GM21360 (cell line): ENCODE results near the gene CCN5.

Source experiments
- ATAC-seq: cut with Tn5 transposase; IDR thresholded peaks from one replicate; pipeline ENCODE4 v1.9.1; 2021; ENCODE audit warnings: mild to moderate bottlenecking, moderate library complexity; ENCODE audit not compliant: unreplicated experiment

The CCN5 gene

GRCh38 chr20:44715499-44716308 lies 535 bp downstream of the CCN5 start:
- no peak for ATAC-seq

- no peak for ATAC-seq
Observed at GRCh38 chr20:44716309-44717106, 1.3 kb downstream of the CCN5 start.

DNA sequence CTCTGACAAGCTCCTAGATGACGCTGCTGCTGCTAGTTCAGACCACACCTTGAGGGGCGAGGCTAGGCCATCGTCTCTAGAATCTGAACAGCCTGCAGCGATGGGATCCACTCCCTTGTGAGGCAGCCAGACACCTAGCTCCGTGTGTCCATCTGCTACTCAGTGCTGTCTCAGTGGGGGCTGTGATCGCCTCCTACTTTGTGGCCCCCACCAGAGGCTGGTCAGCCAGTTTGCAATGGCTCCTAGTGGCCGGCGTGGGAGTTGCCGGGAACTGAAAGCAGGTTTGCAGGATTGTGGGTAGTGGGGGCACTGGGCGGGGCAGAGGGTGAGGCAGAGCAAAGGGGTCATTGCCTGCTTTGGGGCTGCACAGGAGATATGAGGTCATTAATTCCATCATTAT lies 2.8 kb downstream of the CCN5 start:
- no peak for ATAC-seq

- no peak for ATAC-seq
Observed at GRCh38 chr20:44719841-44720240, 4.7 kb downstream of the CCN5 start.

DNA sequence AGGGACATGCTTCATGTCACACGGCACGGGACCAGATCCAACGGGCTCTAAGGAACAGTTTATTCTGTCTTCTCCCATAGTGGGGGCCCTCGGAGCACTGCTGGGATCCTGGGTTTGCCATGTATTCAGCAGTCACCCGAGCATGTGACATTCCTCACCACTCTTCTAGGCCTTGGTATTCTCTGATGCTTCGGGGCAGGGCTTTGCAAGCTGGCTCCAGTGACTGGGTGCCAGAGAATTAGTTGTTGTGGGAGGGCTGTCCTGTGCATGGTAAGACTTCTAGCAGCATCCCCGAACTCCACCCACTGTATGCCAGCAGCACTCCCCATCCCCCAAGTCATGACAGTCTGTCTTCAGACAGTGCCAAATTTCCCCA lies 5.4 kb downstream of the CCN5 start:
- no peak for ATAC-seq

GRCh38 chr20:44720997-44721784 lies 6.0 kb downstream of the CCN5 start:
- ATAC-seq: no peak

DNA sequence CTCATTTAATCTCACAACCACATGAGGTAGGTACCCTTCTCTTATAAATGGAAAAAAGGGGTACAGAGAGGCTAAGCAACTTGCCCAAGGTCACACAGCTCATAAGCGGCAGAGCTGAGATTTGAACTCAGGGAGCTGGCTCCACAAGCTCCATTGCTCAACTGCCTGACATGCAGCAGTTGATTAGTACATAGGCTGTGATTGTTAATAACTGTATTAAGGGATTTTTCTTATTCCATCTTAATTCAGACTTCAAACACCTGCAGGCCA lies 6.6 kb downstream of the CCN5 start:
- no peak for ATAC-seq

DNA sequence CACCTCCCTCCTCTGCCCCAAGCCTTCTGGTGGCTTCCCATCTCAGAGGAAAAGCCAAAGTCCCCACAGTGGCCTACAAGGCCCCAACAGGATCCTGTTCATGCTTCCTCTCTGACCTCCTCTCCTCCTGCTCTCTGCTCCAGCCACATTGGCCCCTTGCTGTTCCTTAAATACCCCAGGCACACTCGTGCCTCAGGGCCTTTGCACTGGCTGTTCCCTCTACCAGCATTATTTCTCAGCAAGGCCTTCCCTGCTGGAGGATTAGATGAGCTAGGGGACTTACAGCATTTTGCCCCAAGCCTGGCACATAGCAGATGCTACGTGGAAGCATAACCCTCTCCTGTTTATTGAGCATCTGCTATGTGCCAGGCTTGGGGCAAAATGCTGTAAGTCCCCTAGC lies 7.8 kb downstream of the CCN5 start:
- no peak for ATAC-seq

DNA sequence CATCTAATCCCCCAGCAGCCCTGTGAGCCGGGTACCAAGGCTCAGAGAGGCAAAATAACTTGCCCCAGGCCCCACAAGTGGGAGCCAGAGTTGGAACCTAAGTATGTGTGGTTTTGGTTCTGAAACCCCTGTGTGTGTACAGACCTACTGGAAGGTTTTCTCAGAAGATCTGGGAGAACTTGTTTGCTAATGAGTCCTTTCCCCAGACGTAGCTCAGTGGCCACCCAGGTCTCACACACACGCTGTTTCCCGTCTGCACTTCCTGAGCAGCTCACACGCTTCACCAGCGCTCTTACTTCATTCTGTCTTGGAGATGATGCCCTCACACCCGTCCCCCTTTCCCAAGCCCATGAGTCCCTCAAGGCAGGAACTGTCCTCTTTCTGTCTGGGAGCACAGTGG lies 8.2 kb downstream of the CCN5 start:
- no peak for ATAC-seq

DNA sequence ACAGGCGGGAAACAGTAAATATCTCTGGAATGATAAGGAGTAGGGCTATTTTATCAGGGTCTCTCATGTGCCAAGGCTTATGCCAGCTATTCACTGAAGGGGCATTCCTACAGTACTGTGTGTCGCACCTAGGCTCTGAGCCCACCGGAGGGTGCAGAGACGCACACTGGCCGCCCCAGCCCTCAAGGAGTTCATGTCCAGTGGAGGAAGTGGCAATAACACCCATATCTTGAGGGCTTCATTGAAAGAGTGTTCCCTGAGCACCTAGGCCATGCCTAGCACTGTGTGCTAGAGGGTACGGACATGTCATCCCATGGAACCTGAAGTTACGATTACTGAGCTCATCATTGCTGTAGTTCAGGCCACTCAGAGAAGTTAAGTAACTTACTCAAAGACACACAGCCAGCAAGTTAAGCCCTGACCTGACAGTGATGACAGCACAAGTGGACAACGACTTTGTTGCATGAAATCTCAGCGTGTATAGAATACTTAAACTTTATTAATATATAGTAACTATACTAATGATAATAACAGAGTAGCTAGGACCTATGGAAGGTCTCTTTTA lies 8.7 kb downstream of the CCN5 start:
- ATAC-seq: no peak

DNA sequence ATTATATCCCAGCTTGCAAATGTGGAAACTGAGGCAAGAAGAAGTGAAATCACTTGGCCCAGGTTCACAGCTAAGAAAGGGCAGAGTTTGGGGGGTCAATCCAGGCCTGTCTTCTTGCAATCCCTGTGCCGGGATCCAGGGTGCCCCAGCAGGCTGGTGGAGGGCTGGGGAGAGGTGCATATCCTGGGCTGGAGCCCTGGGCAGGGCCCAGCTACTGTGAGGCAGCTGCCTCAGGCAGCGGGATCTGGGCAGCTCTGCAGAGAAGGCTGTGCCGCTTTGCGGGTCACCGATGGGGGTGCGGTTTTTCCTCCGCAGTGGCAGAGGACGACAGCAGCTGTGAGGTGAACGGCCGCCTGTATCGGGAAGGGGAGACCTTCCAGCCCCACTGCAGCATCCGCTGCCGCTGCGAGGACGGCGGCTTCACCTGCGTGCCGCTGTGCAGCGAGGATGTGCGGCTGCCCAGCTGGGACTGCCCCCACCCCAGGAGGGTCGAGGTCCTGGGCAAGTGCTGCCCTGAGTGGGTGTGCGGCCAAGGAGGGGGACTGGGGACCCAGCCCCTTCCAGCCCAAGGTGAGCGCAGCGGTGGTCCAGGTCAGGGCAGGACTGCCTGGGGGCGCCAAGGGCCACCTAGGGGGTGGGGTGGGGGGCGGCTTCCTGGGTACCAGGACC lies 9.4 kb downstream of the CCN5 start:
- ATAC-seq: no peak

GRCh38 chr20:44725837-44726236 lies 10.7 kb downstream of the CCN5 start:
- ATAC-seq: no peak

DNA sequence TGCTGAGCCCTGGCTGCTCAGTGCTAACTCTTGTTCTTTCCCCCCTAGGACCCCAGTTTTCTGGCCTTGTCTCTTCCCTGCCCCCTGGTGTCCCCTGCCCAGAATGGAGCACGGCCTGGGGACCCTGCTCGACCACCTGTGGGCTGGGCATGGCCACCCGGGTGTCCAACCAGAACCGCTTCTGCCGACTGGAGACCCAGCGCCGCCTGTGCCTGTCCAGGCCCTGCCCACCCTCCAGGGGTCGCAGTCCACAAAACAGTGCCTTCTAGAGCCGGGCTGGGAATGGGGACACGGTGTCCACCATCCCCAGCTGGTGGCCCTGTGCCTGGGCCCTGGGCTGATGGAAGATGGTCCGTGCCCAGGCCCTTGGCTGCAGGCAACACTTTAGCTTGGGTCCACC lies 11.9 kb downstream of the CCN5 start:
- ATAC-seq: no peak

GRCh38 chr20:44727651-44728050 lies 12.5 kb downstream of the CCN5 start:
- ATAC-seq: no peak

GRCh38 chr20:44728801-44729443 lies 13.8 kb downstream of the CCN5 start:
- no peak for ATAC-seq

DNA sequence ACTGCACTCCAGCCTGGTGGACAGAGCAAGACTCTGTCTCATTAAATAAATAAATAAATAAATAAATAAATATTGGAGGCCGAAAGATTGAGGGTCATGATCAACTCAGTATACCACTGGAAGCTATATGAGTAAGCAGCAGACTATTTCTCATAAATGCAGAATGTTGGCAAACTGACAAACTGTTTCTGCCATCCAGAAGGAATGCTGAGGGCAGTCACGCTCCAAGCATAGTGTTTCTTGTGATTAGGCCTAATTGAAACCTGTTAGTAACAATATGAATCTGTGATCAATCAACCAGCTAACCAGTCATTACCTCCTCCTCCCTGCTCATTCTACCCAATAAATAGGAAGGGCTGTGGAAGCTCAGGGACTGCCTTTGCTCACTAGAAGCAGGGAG lies 15.3 kb downstream of the CCN5 start:
- no peak for ATAC-seq

GRCh38 chr20:44731657-44732056 lies 16.5 kb downstream of the CCN5 start:
- ATAC-seq: no peak

GRCh38 chr20:44732327-44732726 lies 17.2 kb downstream of the CCN5 start:
- no peak for ATAC-seq

DNA sequence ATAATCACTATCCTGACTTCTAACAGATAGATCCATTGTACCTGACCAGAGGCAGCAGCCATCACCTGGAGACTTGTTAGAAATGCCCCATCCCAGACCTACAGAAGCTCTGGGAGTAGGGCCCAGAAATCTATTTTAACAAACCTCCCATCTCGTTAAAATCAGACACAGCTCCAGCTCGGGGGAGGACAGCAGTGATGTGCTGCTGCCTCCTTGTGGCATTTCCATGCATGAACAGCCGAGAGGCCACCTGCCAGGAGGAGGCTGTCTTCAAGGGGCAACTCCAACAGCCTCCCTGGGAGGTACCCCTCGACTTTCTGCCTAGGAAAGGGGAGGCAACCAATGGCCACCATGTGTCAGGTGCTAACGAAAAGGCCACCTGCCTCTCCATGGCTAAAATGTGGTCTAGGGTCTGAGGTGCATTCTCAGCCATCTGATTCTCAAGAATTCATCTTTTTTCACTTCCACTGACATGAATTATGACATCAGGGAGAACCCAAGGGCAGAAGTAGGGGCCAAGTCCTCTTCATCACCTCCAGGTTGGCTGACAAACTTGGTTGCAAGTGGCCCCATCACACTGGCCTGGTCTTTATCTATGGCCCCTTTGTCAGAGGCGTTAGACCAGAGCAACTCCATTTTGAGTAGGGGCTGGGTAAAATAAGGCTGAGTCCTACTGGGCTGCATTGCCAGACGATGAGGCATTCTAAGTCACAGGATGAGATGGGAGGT lies 18.3 kb downstream of the CCN5 start:
- ATAC-seq: no peak

GRCh38 chr20:44734938-44735337 lies 19.8 kb downstream of the CCN5 start:
- ATAC-seq: no peak
